Measurements from ENCODE around the gene MIEF1. TPM values are rescaled to one million over a fixed set of nuclear protein-coding genes. Genes with fewer than 3 reads are reported as not detected.

MIEF1 gene
- total and polyA plus RNA-seq, 4 donors: 7.1 to 28.9 (median 17.4) TPM

- no peak for ATAC-seq (ENCODE audit: insufficient read depth, low FRiP score)
Observed at GRCh38 chr22:39480557-39480956, 21.5 kb upstream of the MIEF1 start.

GRCh38 chr22:39481054-39481453, 21.0 kb upstream of the MIEF1 start:
- Histone ChIP-seq H3K9me3 (ENCODE audit: control insufficient read depth in 4 of 4, insufficient read depth in 3 of 4, low read length in 3 of 4) (no peaks in the 10 kb centered on the region), H3K27ac (ENCODE audit: low read depth in 1 of 2, low read length in 1 of 2) (no peak overlapping the region), H3K27me3 (ENCODE audit: control insufficient read depth in 3 of 3, insufficient read depth in 3 of 3, low read length in 2 of 3) (no peaks in the 10 kb centered on the region), H3K36me3 (ENCODE audit: control insufficient read depth in 4 of 4, insufficient read depth in 4 of 4, low read length in 4 of 4) (peaks cover 0 to 5% (median 0%) of the 10 kb centered on the region in 4 donors), H3K4me3 (no peak overlapping the region), H3K9ac (ENCODE audit: insufficient read depth in 1 of 2, low read length in 2 of 2) (no peak overlapping the region), H3K4me1 (ENCODE audit: control insufficient read depth in 5 of 5, insufficient read depth in 5 of 5, low read length in 5 of 5) (peaks cover 0 to under 1% (median 0%) of the 10 kb centered on the region in 5 donors)
- WGBS, 2 donors: 94 to 95% methylated on average over 16 of the region's 16 CpGs
- ATAC-seq (ENCODE audit: insufficient read depth, low FRiP score) (no peak), DNase-seq (no peak)
- TF ChIP-seq CTCF (IDR thresholded peaks at IDR 0.05; ENCODE audit: control extremely low read depth, extremely low read depth): no peak

More at GRCh38 chr22:39480557-39480956, 21.5 kb upstream of the MIEF1 start:
- no peak for DNase-seq
- WGBS, 2 donors: 75 to 94% methylated on average over 1 of the region's 1 CpG
- Histone ChIP-seq H3K4me3 (no peak overlapping the region), H3K9me3 (ENCODE audit: control insufficient read depth in 4 of 4, insufficient read depth in 3 of 4, low read length in 3 of 4) (no peaks in the 10 kb centered on the region), H3K4me1 (ENCODE audit: control insufficient read depth in 5 of 5, insufficient read depth in 5 of 5, low read length in 5 of 5) (peaks cover 0 to 6% (median 0%) of the 10 kb centered on the region in 5 donors), H3K36me3 (ENCODE audit: control insufficient read depth in 4 of 4, insufficient read depth in 4 of 4, low read length in 4 of 4) (peaks cover 0 to 5% (median 0%) of the 10 kb centered on the region in 4 donors), H3K9ac (ENCODE audit: insufficient read depth in 1 of 2, low read length in 2 of 2) (no peak overlapping the region), H3K27ac (ENCODE audit: low read depth in 1 of 2, low read length in 1 of 2) (no peak overlapping the region), H3K27me3 (ENCODE audit: control insufficient read depth in 3 of 3, insufficient read depth in 3 of 3, low read length in 2 of 3) (no peaks in the 10 kb centered on the region)
- no peak for TF ChIP-seq CTCF (IDR thresholded peaks at IDR 0.05; ENCODE audit: control extremely low read depth, extremely low read depth)

GRCh38 chr22:39481595-39481994, 20.5 kb upstream of the MIEF1 start:
- no peaks in the 10 kb centered on the region for H3K27me3 ChIP-seq (ENCODE audit: control insufficient read depth in 3 of 3, insufficient read depth in 3 of 3, low read length in 2 of 3)
- no peak overlapping the region for H3K9ac ChIP-seq (ENCODE audit: insufficient read depth in 1 of 2, low read length in 2 of 2)
- H3K27ac ChIP-seq (ENCODE audit: low read depth in 1 of 2, low read length in 1 of 2): no peak overlapping the region
- H3K36me3 ChIP-seq (ENCODE audit: control insufficient read depth in 4 of 4, insufficient read depth in 4 of 4, low read length in 4 of 4): peaks cover 0 to 4% (median 0%) of the 10 kb centered on the region in 4 donors
- no peak overlapping the region for H3K4me3 ChIP-seq
- DNase-seq (no peak), ATAC-seq (ENCODE audit: insufficient read depth, low FRiP score) (no peak)
- 88 to 91% methylated on average over 5 of the region's 5 CpGs for WGBS, 2 donors
- H3K4me1 ChIP-seq (ENCODE audit: control insufficient read depth in 5 of 5, insufficient read depth in 5 of 5, low read length in 5 of 5): no peaks in the 10 kb centered on the region
- no peak for TF ChIP-seq CTCF (IDR thresholded peaks at IDR 0.05; ENCODE audit: control extremely low read depth, extremely low read depth)
- H3K9me3 ChIP-seq (ENCODE audit: control insufficient read depth in 4 of 4, insufficient read depth in 3 of 4, low read length in 3 of 4): no peaks in the 10 kb centered on the region

- H3K4me1 ChIP-seq (ENCODE audit: control insufficient read depth in 5 of 5, insufficient read depth in 5 of 5, low read length in 5 of 5): no peaks in the 10 kb centered on the region
- 71 to 83% methylated on average over 3 of the region's 3 CpGs for WGBS, 2 donors
- H3K9me3 ChIP-seq (ENCODE audit: control insufficient read depth in 4 of 4, insufficient read depth in 3 of 4, low read length in 3 of 4): no peaks in the 10 kb centered on the region
- no peak overlapping the region for H3K4me3 ChIP-seq
- no peak overlapping the region for H3K27ac ChIP-seq (ENCODE audit: low read depth in 1 of 2, low read length in 1 of 2)
- H3K36me3 ChIP-seq (ENCODE audit: control insufficient read depth in 4 of 4, insufficient read depth in 4 of 4, low read length in 4 of 4): peaks cover 0 to 4% (median 0%) of the 10 kb centered on the region in 4 donors
- H3K27me3 ChIP-seq (ENCODE audit: control insufficient read depth in 3 of 3, insufficient read depth in 3 of 3, low read length in 2 of 3): no peaks in the 10 kb centered on the region
- no peak for ATAC-seq (ENCODE audit: insufficient read depth, low FRiP score)
- no peak for TF ChIP-seq CTCF (IDR thresholded peaks at IDR 0.05; ENCODE audit: control extremely low read depth, extremely low read depth)
- no peak overlapping the region for H3K9ac ChIP-seq (ENCODE audit: insufficient read depth in 1 of 2, low read length in 2 of 2)
- no peak for DNase-seq
Observed at GRCh38 chr22:39482768-39483167, 19.3 kb upstream of the MIEF1 start.
